ENCODE results near the gene PDE4B.

The PDE4B gene

GRCh38 chr1:65882076-65882475 is 89.4 kb downstream of the PDE4B start:
- no peak for DNase-seq (ENCODE audit: low read depth in 2 of 2)

- no peak for DNase-seq (ENCODE audit: low read depth in 2 of 2)
Observed at GRCh38 chr1:65889441-65889840, 96.7 kb downstream of the PDE4B start.

GRCh38 chr1:65890201-65890843 is 97.6 kb downstream of the PDE4B start:
- DNase-seq (ENCODE audit: low read depth in 2 of 2), result no peak

- no peak for DNase-seq (ENCODE audit: low read depth in 2 of 2)
Observed at GRCh38 chr1:65894738-65895605, 102.3 kb downstream of the PDE4B start.

- DNase-seq (ENCODE audit: low read depth in 2 of 2), result no peak
Observed at GRCh38 chr1:65896721-65897120, 104.0 kb downstream of the PDE4B start.

GRCh38 chr1:65897485-65897884 is 104.8 kb downstream of the PDE4B start:
- DNase-seq (ENCODE audit: low read depth in 2 of 2), result no peak

- DNase-seq (ENCODE audit: low read depth in 2 of 2), result no peak
Observed at GRCh38 chr1:65904681-65905083, 112.0 kb downstream of the PDE4B start.

- DNase-seq (ENCODE audit: low read depth in 2 of 2), result no peak
Observed at GRCh38 chr1:65910432-65910831, 117.7 kb downstream of the PDE4B start.

GRCh38 chr1:65911679-65912078 is 119.0 kb downstream of the PDE4B start:
- DNase-seq (ENCODE audit: low read depth in 2 of 2), result no peak

- no peak for DNase-seq (ENCODE audit: low read depth in 2 of 2)
Observed at GRCh38 chr1:65918564-65918963, 125.9 kb downstream of the PDE4B start.

- no peak for DNase-seq (ENCODE audit: low read depth in 2 of 2)
Observed at GRCh38 chr1:65921446-65921845, 128.8 kb downstream of the PDE4B start.

GRCh38 chr1:65924471-65924870 is 131.8 kb downstream of the PDE4B start:
- no peak for DNase-seq (ENCODE audit: low read depth in 2 of 2)

GRCh38 chr1:65938506-65938905 is 145.8 kb downstream of the PDE4B start:
- DNase-seq (ENCODE audit: low read depth in 2 of 2), result no peak

GRCh38 chr1:65939191-65939590 is 146.5 kb downstream of the PDE4B start:
- DNase-seq (ENCODE audit: low read depth in 2 of 2), result no peak

- no peak for DNase-seq (ENCODE audit: low read depth in 2 of 2)
Observed at GRCh38 chr1:65939636-65940035, 146.9 kb downstream of the PDE4B start.

GRCh38 chr1:65940126-65940525 is 147.4 kb downstream of the PDE4B start:
- DNase-seq (ENCODE audit: low read depth in 2 of 2), result no peak

- no peak for DNase-seq (ENCODE audit: low read depth in 2 of 2)
Observed at GRCh38 chr1:65942476-65942875, 149.8 kb downstream of the PDE4B start.

- DNase-seq (ENCODE audit: low read depth in 2 of 2), result no peak
Observed at GRCh38 chr1:65946376-65946775, 153.7 kb downstream of the PDE4B start.

GRCh38 chr1:65946960-65947359 is 154.3 kb downstream of the PDE4B start:
- no peak for DNase-seq (ENCODE audit: low read depth in 2 of 2)

- no peak for DNase-seq (ENCODE audit: low read depth in 2 of 2)
Observed at GRCh38 chr1:65948609-65949229, 156.0 kb downstream of the PDE4B start.

GRCh38 chr1:65949230-65949626 is 156.5 kb downstream of the PDE4B start:
- DNase-seq (ENCODE audit: low read depth in 2 of 2), result no peak

GRCh38 chr1:65949933-65950332 is 157.2 kb downstream of the PDE4B start:
- no peak for DNase-seq (ENCODE audit: low read depth in 2 of 2)

- no peak for DNase-seq (ENCODE audit: low read depth in 2 of 2)
Observed at GRCh38 chr1:65952696-65953095, 160.0 kb downstream of the PDE4B start.

Measured in stimulated activated CD8-positive, alpha-beta memory T cell treated with anti-CD3 and anti-CD28 coated beads, Interleukin-15, amount 100 ng/mL, for 4 hours (primary cell).